NCI-H187 treated with DMSO at 0.1 percent for 48 hours (cell line): ENCODE results near the gene SYT2.

Experiments
- DNase-seq: peaks from one replicate; lab custom pipeline; 2025; lab: John Stamatoyannopoulos, UW

Gene SYT2

GRCh38 chr1:202677433-202677832 lies 32.8 kb downstream of the SYT2 start:
- DNase-seq: no peak

- no peak for DNase-seq
Measured at GRCh38 chr1:202673531-202673930, 36.7 kb downstream of the SYT2 start.

GRCh38 chr1:202671399-202671798 lies 38.9 kb downstream of the SYT2 start:
- no peak for DNase-seq

- no peak for DNase-seq
Measured at GRCh38 chr1:202665417-202665816, 44.8 kb downstream of the SYT2 start.

GRCh38 chr1:202664083-202664482 lies 46.2 kb downstream of the SYT2 start:
- no peak for DNase-seq

- no peak for DNase-seq
Measured at GRCh38 chr1:202663131-202663530, 47.1 kb downstream of the SYT2 start.

GRCh38 chr1:202662081-202662480 lies 48.2 kb downstream of the SYT2 start:
- DNase-seq: no peak

GRCh38 chr1:202661136-202661845 lies 49.0 kb downstream of the SYT2 start:
- no peak for DNase-seq

GRCh38 chr1:202659974-202660373 lies 50.3 kb downstream of the SYT2 start:
- no peak for DNase-seq

- no peak for DNase-seq
Measured at GRCh38 chr1:202659541-202659940, 50.7 kb downstream of the SYT2 start.

- DNase-seq: peak; percentile 73
Measured at GRCh38 chr1:202658769-202659168, 51.5 kb downstream of the SYT2 start.

GRCh38 chr1:202658251-202658759 lies 51.9 kb downstream of the SYT2 start:
- no peak for DNase-seq

GRCh38 chr1:202656951-202657646 lies 53.2 kb downstream of the SYT2 start:
- no peak for DNase-seq

- no peak for DNase-seq
Measured at GRCh38 chr1:202656057-202656456, 54.2 kb downstream of the SYT2 start.

- DNase-seq: no peak
Measured at GRCh38 chr1:202654079-202654478, 56.2 kb downstream of the SYT2 start.

- DNase-seq: no peak
Measured at GRCh38 chr1:202649553-202650392, 60.5 kb downstream of the SYT2 start.

GRCh38 chr1:202648605-202649226 lies 61.5 kb downstream of the SYT2 start:
- peak; percentile 38 for DNase-seq

GRCh38 chr1:202645097-202645476 lies 65.2 kb downstream of the SYT2 start:
- DNase-seq: no peak

GRCh38 chr1:202644219-202645096 lies 65.8 kb downstream of the SYT2 start:
- no peak for DNase-seq

- DNase-seq: no peak
Measured at GRCh38 chr1:202643397-202644218, 66.6 kb downstream of the SYT2 start.
